ENCODE data around the gene ZNF205.

The ZNF205 gene

DNA sequence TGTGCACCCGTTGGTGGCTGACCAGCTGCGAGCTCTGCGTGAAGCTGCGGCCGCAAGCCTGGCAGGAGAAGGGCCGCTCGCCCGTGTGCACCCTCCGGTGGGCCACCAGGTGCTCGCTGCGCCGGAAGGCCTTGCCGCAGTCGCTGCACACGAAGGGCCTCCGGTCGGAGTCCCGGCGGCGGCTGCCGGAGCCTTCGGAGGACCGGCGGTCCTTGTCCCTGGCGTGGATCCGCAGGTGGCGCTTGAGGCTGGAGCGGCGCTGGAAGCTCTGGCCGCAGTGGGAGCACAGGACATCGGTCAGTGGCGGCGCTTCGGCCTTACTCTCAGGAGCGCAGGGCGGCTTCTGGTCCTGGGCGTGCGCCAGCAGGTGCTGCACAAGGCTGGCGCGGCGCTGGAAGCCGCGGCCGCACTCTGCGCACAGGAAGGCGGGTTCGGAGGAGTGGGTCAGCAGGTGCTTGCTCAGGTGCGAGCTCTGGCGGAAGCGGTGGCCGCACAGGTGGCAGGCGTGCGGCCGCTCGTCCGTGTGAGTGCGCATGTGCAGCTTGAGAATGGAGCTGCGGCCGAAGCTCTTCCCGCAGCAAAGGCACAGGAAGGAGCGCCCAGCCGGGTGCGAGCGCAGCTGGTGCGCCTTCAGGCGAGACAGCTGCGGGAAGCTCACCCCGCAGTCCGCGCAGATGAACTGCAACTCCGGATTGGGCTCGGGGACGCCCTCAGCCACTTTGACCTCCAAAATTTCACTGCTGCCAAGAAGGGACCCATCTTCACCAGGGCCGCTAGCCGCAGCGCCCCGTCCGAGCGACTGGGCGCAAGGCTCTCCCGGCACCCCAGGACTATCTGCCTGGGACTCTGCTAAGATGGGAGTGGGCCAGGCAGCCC lies 22.4 kb upstream of the ZNF205 start:
- Mint-ChIP-seq H3K36me3 (ENCODE audit: low read depth) (no peaks in the 10 kb centered on the region), H3K4me3 (no peak overlapping the region), H3K27ac (no peak overlapping the region), H3K9me3 (no peaks in the 10 kb centered on the region), H3K27me3 (no peaks in the 10 kb centered on the region), H3K4me1 (ENCODE audit: low read depth) (peaks cover 36% of the 10 kb centered on the region)

DNA sequence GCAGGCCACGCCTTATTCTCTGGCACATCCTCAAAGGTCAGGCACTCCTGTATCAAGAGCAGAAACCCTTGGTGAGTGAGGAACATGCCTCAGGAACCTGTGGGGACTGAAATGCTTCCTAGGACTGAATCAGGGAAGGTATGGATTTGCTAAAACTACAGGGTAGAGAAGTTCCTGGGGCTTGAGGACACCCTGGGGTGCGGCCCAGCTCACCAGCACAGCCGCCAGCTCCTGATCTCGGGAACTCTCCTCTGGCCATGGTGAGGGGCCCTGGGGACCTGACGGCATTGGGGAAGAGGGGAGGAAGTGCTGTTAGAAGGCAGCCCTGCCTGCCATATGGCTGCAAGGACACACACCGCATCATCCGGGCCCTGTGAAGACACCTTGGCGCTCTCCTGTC lies 20.8 kb upstream of the ZNF205 start:
- Mint-ChIP-seq H3K36me3 (ENCODE audit: low read depth) (no peaks in the 10 kb centered on the region), H3K4me1 (ENCODE audit: low read depth) (peaks cover 40% of the 10 kb centered on the region), H3K4me3 (no peak overlapping the region)

DNA sequence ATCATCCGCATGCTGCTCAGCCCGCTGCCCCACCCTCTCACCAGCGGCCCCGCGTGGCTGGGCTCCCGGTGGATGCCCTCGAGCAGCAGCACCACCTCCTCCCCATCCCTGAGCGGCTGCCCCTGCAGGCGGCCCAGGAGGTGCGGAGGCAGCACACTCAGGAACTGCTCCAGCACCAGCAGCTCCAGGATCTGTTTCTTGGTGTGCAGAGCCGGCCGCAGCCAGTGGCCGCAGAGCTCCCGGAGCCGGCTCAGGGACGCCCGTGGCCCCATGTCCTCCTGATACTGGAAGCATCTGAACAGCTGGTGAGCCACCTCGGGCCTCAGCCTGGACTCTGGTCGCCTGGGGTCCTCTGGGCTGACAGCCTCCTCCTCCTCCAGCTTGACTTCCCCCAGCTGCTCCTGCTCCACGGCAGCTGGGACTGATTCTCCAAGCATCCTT lies 19.9 kb upstream of the ZNF205 start:
- Mint-ChIP-seq H3K9me3 (no peaks in the 10 kb centered on the region), H3K4me1 (ENCODE audit: low read depth) (peaks cover 36% of the 10 kb centered on the region), H3K27me3 (no peaks in the 10 kb centered on the region), H3K4me3 (no peak overlapping the region), H3K36me3 (ENCODE audit: low read depth) (no peaks in the 10 kb centered on the region), H3K27ac (no peak overlapping the region)

More for the DNA sequence above, 20.8 kb upstream of the ZNF205 start:
- no peaks in the 10 kb centered on the region for H3K9me3 Mint-ChIP-seq
- no peak overlapping the region for H3K27ac Mint-ChIP-seq
- H3K27me3 Mint-ChIP-seq, result no peaks in the 10 kb centered on the region

DNA sequence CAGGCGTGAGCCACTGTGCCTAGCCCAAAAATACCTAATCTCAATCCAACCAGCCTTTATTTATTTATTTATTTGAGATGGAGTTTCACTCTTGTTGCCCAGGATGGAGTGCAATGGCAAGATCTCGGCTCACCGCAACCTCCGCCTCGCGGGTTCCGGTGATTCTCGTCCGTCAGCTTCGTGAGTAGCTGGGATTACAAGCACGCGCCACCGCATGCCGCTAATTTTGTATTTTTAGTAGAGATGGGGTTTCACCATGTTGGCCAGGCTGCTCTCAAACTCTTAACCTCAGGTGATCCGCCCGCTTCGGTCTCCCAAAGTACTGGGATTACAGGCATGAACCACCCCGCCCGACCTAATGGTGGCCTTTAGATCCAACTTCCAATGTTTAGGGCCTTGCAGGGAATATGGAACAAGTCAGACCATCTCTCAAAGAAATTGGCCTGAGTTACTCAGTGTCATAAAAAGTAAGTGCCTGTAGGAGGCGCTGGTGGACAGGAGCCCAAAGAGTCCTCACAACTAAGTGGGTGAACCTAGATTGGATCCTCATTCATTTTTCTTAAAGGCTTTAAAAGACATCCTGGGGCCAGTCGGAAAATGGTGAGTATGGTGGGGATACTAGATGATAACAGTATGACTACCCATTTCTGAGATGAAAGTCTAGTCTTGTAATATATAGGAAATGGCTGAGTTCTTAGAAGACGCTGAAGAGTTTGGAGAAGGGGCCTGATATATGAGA lies 17.9 kb upstream of the ZNF205 start:
- Mint-ChIP-seq H3K4me1 (ENCODE audit: low read depth) (peaks cover 23% of the 10 kb centered on the region), H3K4me3 (no peak overlapping the region), H3K36me3 (ENCODE audit: low read depth) (no peaks in the 10 kb centered on the region), H3K27me3 (no peaks in the 10 kb centered on the region), H3K27ac (peak overlapping the region; percentile 36), H3K9me3 (no peaks in the 10 kb centered on the region)

DNA sequence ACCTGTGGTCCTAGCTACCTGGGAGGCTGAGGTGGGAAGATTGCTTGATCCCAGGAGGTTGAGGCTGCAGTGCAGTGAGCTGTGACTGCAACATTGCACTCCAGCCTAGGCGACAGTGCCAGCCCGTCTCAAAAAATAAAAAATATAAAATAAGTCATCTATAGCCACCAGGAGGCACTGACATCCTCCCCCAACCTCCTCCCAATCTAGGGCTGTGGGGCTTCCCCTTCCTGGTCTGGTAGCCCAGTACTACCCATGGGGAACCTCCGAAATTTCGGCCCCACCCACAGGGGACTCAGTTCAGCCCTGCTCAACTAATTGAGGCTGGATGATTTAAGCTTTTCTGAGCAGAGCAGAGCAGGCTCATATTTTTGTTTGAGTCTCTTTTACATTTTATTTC lies 16.5 kb upstream of the ZNF205 start:
- H3K9me3 Mint-ChIP-seq, result no peaks in the 10 kb centered on the region
- H3K27me3 Mint-ChIP-seq, result no peaks in the 10 kb centered on the region
- H3K27ac Mint-ChIP-seq, result no peak overlapping the region
- no peaks in the 10 kb centered on the region for H3K36me3 Mint-ChIP-seq (ENCODE audit: low read depth)
- H3K4me3 Mint-ChIP-seq, result no peak overlapping the region
- H3K4me1 Mint-ChIP-seq (ENCODE audit: low read depth), result peaks cover 31% of the 10 kb centered on the region

DNA sequence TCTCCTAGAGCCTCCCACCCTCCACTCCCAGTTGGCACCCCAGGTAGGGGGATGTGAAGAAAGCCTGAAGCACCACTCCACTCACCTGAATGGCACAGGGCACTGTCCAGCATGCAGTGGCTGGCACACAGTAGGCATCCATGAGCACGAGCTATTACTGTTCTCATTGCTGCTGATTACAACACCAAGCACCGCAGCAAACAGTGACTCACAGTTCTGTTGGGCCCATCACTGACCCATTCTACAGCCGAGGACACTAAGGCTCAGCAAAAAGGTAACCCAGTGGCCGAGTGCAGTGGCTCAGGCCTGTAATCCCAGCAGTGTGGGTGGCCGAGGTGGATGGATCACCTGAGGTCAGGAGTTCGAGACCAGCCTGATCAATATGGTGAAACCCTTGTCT lies 16.0 kb upstream of the ZNF205 start:
- no peaks in the 10 kb centered on the region for H3K9me3 Mint-ChIP-seq
- peaks cover 31% of the 10 kb centered on the region for H3K4me1 Mint-ChIP-seq (ENCODE audit: low read depth)
- H3K4me3 Mint-ChIP-seq, result no peak overlapping the region
- no peak overlapping the region for H3K27ac Mint-ChIP-seq
- no peaks in the 10 kb centered on the region for H3K27me3 Mint-ChIP-seq
- no peaks in the 10 kb centered on the region for H3K36me3 Mint-ChIP-seq (ENCODE audit: low read depth)

DNA sequence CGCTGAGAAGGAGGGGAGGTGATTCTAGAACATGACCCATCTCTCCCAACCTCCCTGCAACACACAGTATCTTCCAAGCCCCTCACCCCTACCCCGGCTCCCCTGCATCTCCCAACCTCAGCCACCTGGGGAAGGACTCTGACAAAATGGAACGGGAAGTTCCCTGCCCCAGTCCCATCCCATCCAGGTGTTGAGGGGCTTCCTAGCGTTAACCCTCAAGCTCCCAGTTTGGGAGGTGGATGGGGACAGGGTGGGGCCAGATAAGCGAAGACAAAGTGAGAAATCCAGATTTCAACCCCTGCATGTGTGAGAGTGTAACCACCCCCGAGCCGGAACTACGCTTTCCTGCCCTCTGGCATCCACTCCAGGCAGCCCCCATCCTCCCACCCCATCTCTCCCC lies 15.1 kb upstream of the ZNF205 start:
- Mint-ChIP-seq H3K27ac (no peak overlapping the region), H3K4me1 (ENCODE audit: low read depth) (peaks cover 39% of the 10 kb centered on the region), H3K27me3 (no peaks in the 10 kb centered on the region), H3K4me3 (no peak overlapping the region), H3K9me3 (no peaks in the 10 kb centered on the region), H3K36me3 (ENCODE audit: low read depth) (no peaks in the 10 kb centered on the region)

DNA sequence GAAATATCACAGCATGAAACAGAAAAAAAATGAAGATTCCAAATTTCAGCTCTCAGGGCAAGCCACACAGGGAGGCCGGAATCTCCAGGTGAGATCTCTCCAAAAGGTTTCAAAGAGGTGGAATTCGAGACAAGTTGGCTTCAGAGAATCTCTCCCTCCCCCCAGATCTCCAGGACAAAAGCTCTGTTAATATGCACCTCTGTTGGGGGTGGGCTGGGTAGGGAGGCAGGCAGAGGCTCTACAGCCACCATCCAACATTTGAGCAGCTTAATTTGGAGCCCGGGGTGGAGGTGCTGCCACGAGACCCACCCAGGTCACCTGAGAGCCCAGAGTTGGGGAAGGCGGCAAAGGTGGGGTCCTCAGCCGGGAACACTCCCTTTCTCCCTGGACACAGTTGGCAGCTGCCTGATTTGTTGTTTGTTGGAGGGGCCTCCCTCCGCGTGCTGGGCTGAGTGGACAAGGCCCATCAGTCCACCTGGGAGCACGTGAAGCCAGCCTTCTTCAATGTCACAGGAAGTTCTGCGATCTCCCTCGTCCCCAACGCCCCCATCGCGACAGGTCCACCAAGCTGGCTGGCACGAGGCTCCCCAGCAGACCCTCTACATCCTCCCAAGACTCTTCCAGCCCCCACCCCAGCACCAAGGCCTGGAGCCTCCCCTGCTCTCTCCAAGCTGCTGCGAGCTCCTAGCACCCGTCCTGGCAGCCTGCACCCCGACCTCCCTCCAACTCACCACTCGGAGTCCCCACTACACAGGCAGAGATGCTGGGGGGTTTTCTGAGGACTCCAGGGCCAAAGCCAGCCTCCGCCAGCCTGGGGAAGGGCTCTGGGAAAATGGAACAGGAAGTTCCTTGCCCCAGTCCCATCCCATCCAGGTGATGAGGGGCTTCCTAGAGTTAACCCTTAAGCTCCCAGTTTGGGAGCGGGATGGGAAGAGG lies 13.7 kb upstream of the ZNF205 start, which contains the start of gene ZSCAN10:
Gene ZSCAN10, minus strand, starts transcription at position 836 of the 936 bp plus-strand sequence. CDS start 6,357 bp downstream, outside the sequence.
- peaks cover 46% of the 10 kb centered on the region for H3K4me1 Mint-ChIP-seq (ENCODE audit: low read depth)
- no peaks in the 10 kb centered on the region for H3K27me3 Mint-ChIP-seq
- peak within 1 kb of the TSS; percentile 13 for H3K27ac Mint-ChIP-seq
- no peaks in the 10 kb centered on the region for H3K9me3 Mint-ChIP-seq
- no peaks in the 10 kb centered on the region for H3K36me3 Mint-ChIP-seq (ENCODE audit: low read depth)
- peak within 1 kb of the TSS; percentile 56 for H3K4me3 Mint-ChIP-seq

DNA sequence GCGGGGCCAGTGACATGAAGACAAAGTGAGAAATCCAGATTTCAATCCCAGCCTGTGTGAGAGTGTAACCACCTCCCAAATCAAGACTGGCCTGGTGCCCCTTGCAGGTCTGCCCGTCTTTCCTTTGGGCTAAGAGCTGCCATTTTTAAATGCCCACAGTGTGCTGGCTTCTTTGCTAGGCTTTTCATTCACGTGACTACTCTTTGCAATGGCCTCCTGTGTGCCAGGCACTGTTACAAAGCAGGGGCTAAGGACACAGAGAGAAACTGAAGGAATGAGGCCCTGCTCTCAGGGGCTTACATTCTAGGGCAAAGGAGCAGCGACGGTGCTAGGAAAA lies 13.0 kb upstream of the ZNF205 start:
- Mint-ChIP-seq H3K9me3 (no peaks in the 10 kb centered on the region), H3K4me3 (no peak overlapping the region), H3K36me3 (ENCODE audit: low read depth) (no peaks in the 10 kb centered on the region), H3K27ac (no peak overlapping the region), H3K27me3 (no peaks in the 10 kb centered on the region), H3K4me1 (ENCODE audit: low read depth) (peaks cover 46% of the 10 kb centered on the region)

DNA sequence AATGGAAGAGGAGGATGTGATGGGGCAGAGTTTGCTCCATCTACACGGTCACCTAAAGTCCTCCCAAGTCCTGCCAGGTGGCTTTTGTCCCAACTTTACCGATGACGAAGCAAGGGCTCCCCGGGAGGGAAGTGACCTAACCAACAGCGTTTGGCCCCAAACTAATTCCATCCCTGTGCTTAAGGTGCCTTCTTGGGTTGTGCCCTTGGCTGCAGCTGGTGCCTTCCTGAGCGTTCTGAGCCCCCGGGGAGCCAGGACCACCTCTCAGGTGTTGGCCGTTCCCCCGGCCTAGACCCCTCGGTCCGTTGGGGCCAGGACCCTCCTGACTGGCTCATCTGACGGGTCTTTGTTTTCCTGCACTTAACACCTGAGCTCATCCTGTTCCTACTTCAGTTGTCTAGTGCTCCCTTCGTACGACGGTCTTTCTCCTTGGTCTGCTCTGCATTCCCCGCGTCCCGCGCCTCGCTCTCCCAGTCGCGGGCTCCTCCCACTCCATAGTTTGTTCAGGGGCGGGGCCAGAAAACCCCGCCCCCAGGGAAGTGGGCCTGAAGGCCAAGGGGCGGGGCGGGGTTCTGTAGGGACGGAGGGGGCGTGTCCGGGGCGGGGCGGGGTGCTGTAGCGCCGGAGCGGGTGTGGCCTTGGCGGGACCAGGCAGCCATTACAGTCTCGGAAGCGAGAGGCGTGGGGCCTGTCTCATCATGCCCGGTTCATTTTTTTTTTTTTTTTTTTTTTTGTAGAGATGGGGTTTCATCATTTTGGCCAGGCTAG lies 12.5 kb upstream of the ZNF205 start:
- Mint-ChIP-seq H3K4me1 (ENCODE audit: low read depth) (peaks cover 40% of the 10 kb centered on the region), H3K4me3 (peak overlapping the region; percentile 56), H3K9me3 (no peaks in the 10 kb centered on the region), H3K27me3 (no peaks in the 10 kb centered on the region), H3K36me3 (ENCODE audit: low read depth) (no peaks in the 10 kb centered on the region), H3K27ac (peak overlapping the region; percentile 13)

DNA sequence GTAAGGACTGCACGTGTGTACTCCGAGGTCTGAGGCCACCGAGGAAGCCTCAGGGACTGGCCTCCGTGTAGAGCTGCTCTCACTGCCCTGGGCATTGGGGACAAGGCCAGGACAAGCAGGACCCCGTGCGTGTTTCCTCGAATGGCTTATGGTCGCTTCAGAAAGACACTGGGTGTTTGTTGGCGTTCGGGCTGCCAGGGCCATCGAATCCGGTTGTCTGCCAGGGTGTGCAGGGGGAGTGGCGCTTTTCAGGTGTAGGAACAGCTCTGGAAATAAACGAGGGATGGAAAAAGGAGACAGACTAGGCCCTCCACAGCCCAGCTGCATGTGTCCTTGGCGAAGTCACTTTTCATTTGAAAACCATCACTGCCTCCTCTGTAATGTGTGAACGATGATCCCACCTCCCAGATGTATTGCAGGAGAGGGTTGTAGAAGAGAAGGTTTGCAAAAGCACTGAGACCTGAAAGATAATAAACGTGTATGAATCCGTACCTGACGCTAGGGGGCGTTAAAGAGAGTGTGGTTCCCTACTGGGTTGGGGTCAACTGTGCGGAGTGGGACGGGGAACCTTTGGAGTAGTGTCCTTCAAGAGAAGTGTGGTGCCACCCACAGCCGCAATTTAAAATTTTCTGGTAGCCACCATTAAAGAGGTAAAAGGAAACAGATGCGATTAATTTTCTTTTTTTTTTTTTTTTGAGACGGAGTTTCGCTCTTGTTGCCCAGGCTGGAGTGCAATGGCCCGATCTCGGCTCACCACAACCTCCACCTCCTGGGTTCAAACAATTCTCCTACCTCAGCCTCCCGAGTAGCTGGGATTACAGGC lies 11.2 kb upstream of the ZNF205 start:
- peaks cover 40% of the 10 kb centered on the region for H3K4me1 Mint-ChIP-seq (ENCODE audit: low read depth)
- H3K4me3 Mint-ChIP-seq, result peak overlapping the region; percentile 78
- peak overlapping the region; percentile 75 for H3K27ac Mint-ChIP-seq
- no peaks in the 10 kb centered on the region for H3K9me3 Mint-ChIP-seq
- H3K27me3 Mint-ChIP-seq, result no peaks in the 10 kb centered on the region
- no peaks in the 10 kb centered on the region for H3K36me3 Mint-ChIP-seq (ENCODE audit: low read depth)

DNA sequence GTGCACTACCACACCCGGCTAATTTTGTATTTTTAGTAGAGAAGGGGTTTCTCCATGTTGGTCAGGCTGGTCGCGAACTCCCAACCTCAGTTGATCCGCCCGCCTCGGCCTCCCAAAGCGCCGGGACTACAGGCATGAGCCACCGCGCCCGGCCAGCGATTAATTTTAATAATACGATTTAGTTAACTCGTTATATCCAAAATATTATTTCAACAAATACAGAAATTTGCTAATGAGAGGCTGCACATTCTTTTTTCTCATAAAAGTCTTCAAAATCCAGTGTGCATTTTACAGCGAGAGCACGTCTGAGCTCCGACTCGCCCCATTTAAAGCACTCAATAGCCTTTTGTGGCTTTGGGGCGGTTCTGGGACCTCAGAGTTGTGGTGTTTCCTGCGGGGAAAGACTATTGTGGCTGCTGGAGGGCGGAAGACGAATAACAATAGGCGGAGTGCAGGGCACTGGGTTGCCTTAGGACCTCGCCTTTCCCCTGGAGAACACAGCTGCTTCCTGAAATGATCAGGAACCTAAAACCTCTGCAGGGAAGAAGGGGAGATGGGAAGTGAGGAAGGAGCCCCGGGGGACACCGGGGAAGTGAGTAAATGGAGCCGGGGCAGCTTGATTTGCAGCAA lies 10.4 kb upstream of the ZNF205 start:
- Mint-ChIP-seq H3K4me1 (ENCODE audit: low read depth) (peaks cover 42% of the 10 kb centered on the region), H3K36me3 (ENCODE audit: low read depth) (no peaks in the 10 kb centered on the region), H3K27ac (peak overlapping the region; percentile 64), H3K9me3 (no peaks in the 10 kb centered on the region), H3K27me3 (no peaks in the 10 kb centered on the region), H3K4me3 (peak overlapping the region; percentile 78)
